ENCODE measurements around the gene TLE1.

GRCh38 chr9:81579381-81579780 lies 110.0 kb downstream of the TLE1 start:
- TF ChIP-seq EZH2phosphoT487 (IDR thresholded peaks at IDR 0.05; ENCODE audit: low read depth, severe bottlenecking, unreplicated experiment): no peak
- TF ChIP-seq CTCF (IDR thresholded peaks at IDR 0.05; ENCODE audit: poor library complexity): no peak

All from hepatocyte (in vitro differentiated cells).